G401 (cell line): ENCODE results near the gene FARP1. TPM values are rescaled to one million over a fixed set of nuclear protein-coding genes. Genes with fewer than 3 reads are reported as not detected.

Experiments used
- DNase-seq: peaks from one replicate; pipeline ENCODE4 v3.0.0-alpha.2; 2015; ENCODE audit warnings: low spot score
- in situ Hi-C: cut with HindIII; loops from 2 replicates; pipeline ENCODE4 v1.10.0; 2016; ENCODE audit warnings: low sequenced_read_pairs, mixed read lengths
- total RNA-seq: library from RNA; depleted of rRNA; stranded (reverse); fragments of >200 nt; shearing (Covaris generic); gene quantifications from 2 replicates; pipeline ENCODE4 v1.2.3, GENCODE V29; 2014

FARP1 gene
- total RNA-seq, 1 experiment from 2014 or later: 50.3 TPM

DNA sequence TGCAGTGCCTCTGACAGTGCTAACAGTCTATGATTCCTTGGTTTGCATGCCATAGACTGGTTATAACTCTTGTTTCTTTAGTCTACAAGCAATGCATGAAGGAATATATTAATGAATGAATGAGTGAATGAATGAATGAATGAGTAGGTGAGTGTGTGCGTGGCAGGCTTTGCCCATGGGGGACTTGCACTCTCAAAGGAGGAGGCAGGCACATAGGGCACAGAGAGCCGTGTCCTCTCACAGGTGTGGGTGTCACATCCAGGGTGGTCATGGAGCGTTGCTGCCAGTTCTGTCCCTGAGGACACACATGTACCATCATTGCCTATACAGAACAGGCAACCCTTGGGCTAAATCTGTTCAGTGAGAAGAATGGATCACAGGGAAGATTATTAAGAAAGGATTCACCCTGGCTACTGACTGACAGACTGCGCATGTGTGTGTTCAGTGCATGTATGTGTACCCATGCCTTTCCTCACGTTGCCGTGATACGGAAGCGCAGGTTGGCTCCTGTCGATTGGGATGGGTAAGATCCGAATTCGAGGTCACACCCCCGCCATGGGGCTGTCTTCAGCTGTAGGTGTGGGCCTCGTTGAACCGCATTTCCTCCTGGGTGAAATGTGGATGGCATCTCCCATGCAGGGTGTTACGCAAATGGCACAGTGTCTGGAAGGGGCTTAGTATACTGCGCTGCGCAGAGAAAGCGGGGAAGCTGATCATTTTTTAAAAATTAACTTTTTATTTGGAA is 272.6 kb downstream of the FARP1 start:
- in situ Hi-C loops: no loop called here
- DNase-seq: no peak

DNA sequence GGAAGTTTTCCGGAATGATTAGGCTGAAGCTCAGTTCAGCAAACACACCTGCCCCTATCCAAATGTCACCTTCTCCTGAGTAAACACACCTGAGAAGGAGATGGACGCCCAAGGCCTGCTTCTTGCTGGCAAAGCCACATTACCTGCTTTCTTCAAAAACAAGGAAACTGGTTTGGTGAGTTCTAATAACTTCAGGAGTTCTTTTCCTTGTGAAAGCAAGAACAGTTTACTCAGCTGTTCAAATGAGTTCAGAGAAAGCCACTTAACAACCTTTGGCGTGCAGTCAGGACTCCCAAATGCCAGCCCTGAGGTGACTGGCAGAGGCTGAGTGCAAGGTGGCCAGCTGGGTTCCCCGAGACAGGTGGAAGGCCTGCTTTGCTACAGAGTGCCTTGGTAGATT is 273.5 kb downstream of the FARP1 start:
- DNase-seq: no peak
- in situ Hi-C loops: no loop called here

DNA sequence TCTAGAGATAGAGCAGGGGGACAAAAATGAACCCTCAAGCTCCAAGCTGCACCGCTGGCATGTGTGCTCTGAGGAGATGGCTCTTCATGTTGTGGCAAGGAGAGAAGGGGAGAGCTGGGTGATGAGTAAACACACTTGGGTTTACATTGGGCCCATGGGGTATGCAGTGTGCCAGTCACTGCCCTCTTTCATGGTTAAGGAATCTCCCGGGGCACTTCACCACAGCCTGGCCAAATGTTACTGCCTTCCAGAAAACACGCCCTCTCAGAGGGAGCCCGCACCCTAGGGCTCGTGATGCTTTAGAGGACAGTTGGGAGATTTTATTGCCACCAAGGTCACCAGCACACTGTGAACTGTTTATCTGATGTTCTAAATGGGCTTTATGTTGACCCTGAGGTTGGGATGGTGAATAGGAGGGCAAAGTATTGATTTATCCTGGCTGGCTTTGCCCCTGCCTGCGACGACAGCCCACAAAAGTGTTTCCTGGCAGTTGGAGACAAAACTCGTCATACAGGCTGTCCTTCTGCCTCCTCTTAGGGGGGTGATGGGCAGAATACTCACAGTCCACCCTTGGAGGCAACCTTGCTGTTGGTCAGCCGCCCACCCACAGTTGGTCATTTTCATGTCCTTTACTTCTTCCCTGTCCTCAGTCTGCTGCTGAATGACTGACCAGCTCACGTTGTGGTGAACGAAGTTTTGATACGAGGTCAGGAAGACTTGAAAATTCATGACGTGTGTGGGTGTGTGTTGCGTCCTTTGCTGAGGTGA is 277.1 kb downstream of the FARP1 start:
- in situ Hi-C loops: no loop called here
- DNase-seq: no peak

DNA sequence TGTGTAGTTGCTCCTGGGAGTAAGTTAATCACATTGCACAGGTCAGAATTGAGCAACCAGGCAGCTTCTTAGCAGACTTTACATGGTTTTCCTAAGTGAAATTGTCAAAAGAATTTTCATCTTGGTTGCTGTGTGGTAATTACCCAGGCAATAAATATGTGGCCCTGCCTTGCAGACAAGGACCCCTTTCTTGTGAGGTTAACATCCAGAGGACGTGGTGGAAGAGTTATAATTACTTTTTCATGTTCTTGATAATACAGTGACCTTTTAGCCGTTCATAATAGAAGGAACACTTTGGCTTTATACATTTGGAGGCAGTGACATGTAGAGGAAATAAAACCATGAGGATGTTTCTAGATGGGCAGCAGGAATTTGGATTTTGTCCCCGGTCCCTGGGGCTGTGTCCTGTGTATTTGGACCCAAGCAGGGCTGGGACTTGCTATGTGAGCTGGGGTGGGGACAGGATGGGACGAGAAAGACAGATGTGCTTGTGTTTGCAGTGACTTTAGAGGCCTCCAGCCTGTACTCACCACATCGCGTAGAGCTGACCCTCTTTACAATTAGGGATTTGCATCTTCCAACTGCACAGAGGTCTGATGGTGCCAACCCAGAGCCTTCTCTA is 277.8 kb downstream of the FARP1 start:
- no peak for DNase-seq
- in situ Hi-C loops: no loop called here

DNA sequence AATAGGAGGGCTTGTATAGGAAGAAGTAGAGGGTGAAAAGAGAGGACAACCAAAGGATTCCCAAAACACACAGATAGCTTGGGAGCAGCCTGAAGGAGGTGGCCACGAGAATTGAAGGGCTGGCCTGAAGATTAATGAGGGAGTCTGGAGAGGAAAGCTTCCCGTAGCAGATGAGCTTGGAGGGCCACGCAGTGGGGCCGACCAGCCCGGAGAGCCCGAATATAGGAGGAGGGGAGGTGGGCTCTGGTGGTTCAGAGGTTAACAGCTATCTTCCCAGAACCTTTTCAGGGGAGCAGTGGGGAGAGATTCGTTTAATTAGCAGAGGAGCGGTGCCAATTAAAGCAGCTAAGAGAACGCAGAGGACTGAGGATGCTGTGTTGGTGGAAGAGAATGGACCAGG is 279.2 kb downstream of the FARP1 start:
- in situ Hi-C loops: no loop called here

DNA sequence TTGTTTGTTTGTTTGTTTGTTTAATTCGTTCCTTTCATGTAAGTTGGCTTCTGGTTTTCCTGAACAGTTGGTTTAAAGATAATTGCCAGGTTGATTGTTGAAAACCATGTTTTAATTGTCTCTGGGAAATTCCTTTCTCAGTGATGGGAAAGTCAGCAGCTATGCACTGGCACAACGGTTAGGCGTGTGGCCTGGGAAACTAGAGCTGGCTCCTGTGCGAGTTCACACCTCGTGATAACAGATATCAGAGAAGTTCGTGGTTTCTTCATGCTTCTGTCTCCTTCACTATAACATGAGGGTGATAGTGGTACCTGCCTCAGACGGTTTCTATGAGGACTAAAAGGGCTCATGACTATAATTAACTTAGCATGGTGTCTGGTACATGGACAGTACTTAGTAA is 280.5 kb downstream of the FARP1 start:
- DNase-seq: no peak
- in situ Hi-C loops: no loop called here

More for the DNA sequence above, 279.2 kb downstream of the FARP1 start:
- no peak for DNase-seq

DNA sequence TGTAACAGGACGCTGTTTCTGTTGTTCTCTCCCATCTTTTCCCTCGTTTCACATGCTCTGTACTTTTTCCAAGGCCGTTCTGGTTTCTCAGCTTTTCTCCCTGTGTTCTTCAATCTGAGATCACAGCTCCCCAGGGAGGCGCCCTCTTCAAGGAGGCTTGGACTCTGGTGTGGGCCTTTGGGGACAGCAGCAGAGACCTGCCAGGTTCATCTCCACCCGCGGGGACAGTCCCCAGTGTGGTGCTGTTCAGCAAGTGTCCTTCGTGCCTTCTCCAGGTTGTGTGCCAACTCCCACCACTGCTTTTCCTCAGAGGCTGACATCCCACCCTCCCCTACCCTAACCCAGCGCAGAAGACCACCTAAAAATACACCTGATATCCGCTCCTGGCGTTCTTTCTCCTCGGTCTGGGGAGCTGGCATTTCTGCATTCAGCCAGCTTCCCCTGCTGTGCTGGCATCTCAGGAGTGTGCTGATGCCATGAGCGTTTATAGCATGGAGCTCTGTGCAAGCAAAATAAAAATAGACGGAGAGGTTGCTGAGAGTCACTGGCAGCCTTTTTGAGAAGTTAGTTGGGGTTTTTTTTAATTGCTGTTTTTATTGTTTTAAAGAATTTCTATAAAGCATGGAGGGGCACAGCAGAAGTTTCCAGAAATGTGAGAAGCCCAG is 284.6 kb downstream of the FARP1 start:
- in situ Hi-C loops: loop anchor here (25.0 kb wide), 1 partner anchor 235 kb away; no protein-coding TSS in a partner anchor
- peak; percentile 81 for DNase-seq

DNA sequence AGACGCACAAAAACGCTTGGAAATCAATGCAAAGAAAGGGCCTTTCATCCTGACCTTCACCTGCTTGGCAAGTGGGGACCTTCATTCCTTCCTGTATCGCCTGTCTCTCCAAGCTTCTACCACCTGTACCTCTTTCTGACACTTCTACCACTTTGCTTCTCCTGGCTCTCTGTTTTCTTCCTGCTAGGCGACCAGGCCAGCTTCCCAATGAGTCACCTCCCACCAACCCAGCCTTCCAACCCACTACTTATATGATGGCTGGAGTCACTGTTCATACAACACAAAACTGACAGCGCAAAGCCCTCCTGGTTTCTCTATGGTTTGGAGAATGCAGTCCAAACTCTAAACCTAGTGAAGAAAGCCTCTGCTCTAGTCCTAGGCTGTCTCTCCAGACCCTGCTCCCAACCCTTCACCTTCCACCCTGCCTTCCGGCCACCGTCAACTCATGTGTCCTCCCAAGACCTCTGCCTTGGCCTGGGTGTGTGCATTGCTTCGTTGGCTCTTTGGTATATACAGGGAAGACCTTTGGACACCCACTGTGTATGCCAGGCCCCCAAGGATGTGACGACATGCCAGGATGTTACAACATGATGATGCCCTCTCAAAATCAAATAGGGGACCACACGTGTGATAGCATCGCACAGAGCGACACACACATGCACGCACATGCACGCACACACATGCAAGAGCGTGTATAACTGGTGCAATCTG is 285.5 kb downstream of the FARP1 start:
- no peak for DNase-seq
- in situ Hi-C loops: loop anchor here (25.0 kb wide), 1 partner anchor 234 kb away; no protein-coding TSS in a partner anchor

DNA sequence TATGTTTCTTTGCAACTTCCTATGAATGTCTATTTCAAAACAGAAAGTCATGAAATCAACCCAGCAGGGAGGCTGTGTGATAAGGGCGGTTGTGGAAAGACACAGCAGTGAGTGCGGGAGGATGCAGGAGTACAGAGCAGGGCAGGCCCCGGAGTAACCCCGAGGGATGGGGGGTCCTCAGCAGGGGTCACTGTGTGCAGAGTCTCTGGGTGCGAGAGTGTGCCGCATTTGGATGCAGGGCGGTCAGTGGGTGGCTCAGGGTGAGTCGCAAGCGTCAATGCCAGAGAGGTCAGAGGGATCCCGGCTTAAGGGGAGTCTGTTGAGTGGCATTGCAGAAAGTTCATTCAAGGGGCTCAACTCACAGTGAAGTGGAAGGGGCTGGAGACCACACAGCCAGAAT is 286.2 kb downstream of the FARP1 start:
- in situ Hi-C loops: loop anchor here (25.0 kb wide), 1 partner anchor 233 kb away; no protein-coding TSS in a partner anchor

DNA sequence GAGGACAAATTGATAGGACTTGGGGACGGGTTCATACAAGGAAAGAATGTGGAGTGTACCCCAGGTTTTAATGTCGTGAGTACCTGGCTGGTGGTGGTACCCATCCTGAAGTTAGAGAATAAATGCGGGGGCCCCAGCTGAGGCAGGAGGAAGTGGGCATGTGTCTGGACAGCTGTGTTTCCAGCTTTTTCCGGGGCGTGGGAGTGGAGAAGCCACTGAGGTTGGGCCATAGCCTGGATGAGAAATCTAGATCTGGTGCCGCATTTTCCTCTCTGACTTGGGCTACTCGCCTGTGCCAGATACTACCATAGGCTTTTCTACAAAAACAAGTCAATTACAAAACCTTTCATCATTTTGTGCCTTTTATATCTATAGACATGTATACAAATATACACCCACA is 286.6 kb downstream of the FARP1 start:
- in situ Hi-C loops: loop anchor here (25.0 kb wide), 1 partner anchor 233 kb away; no protein-coding TSS in a partner anchor
- DNase-seq: no peak

More for the DNA sequence above, 286.2 kb downstream of the FARP1 start:
- no peak for DNase-seq

DNA sequence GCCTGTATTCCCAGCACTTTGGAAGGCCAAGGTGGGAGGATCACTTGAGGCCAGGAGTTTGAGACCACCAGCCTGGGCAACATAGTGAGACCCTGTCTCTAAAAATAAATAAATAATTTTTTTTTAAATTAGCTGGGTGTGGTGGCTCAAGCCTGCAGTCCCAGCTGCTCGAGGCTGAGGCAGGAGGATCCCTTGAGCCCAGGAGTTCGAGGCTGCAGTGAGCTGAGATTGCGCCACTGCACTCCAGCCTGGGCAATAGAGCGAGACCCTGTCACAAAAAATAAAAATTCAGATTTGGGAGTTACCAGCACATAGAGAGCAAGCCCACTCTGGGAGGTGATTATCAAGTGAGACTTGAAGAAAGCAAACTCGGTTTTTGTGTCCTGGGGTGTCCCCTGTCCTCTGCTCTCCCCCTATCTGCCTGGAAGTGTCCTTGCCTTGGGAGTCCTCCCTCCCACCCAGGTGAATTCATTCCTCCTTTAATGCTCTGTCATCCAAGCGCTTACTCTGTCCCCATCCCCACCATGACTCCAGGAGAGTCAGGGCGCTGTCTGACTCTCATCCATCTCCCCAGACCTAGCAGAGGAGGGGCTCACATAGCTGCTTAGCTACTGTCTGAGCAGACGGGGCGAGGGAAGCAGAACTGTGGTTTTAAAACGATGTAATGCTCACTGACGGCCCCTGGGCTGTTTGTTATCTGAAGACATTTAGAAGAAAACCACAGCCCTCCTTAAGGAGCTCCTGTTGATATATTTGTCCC is 287.3 kb downstream of the FARP1 start:
- in situ Hi-C loops: loop anchor here (25.0 kb wide), 1 partner anchor 232 kb away; no protein-coding TSS in a partner anchor
- DNase-seq: no peak

DNA sequence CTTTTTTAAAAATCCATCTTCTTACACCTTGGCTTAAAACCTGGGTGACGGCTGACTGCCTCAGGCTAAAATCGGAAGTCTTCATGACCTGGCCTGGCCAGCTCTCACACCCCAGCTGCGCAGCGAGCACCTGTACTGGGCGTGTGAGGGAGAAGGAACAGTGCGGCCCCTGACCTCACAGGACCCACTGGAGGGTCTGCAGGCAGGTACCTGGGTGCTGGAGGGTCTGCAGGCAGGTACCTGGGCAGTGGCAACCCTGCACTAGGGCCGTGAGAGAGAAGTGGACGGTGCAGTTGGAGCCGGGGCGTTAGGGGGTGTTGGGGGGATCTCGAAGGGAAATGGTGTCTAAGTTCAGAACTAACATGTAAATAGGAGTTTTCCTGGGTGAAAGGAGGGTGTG is 289.7 kb downstream of the FARP1 start:
- in situ Hi-C loops: loop anchor here (25.0 kb wide), 1 partner anchor 230 kb away; no protein-coding TSS in a partner anchor
- DNase-seq: no peak

DNA sequence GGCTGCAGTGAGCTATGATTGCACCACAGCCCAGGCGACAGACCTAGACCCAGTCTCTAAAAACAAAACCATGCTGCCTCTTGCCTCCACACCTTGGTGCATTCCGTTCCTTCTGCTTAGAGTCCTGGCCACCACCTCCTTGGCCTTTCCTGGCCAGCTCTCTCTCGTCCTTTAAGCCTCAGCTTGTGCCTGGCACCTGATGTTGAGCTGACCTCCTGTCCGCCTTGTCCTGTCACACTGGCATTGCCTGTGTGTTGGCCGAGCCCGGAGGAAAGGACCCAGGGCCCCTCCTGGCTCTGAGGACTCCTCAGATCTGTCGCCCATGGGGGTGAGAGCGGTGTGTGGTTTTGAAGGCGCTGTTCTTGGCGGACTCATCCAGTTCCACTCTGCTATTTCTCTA is 290.8 kb downstream of the FARP1 start:
- in situ Hi-C loops: loop anchor here (25.0 kb wide), 1 partner anchor 229 kb away; no protein-coding TSS in a partner anchor

DNA sequence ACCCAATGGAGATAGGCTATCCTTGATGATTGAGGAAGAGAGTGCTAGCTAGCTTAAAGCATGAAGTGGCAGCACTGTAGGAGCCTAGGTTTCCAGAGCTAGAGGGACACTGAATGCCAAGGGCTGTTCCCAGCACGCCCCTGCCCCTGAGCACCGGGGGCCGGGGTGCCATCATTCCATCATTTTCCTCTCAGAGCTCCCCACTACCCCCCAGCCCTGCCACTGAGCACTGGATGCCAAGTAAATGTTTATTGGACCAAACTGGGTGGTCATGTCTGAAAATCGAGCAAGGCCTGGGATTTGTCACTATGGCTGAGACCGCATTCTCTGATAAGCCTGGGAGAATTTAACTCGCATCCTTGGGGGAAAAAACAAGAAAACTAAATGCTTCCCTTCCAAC is 291.2 kb downstream of the FARP1 start:
- DNase-seq: no peak
- in situ Hi-C loops: loop anchor here (25.0 kb wide), 1 partner anchor 228 kb away; no protein-coding TSS in a partner anchor

More for the DNA sequence above, 290.8 kb downstream of the FARP1 start:
- DNase-seq: no peak

DNA sequence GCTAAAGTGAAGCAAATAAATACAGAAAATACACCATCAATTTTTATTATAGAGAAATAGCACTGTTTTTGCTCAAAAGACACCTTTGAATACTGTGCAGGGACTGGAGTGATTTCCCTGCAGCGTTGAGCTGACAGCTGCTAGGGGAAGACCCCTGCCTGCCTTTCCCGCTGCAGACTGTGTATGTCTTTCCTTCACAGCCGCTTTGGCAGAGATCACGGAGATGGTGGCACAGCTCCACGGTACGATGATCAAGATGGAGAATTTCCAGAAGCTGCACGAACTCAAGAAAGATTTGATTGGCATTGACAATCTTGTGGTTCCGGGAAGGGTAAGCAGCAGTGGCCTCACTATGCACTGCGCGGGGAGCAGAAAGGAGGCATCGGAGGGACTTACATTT is 292.5 kb downstream of the FARP1 start:
- DNase-seq: peak; percentile 37
- in situ Hi-C loops: loop anchor here (25.0 kb wide), 1 partner anchor 227 kb away; no protein-coding TSS in a partner anchor

DNA sequence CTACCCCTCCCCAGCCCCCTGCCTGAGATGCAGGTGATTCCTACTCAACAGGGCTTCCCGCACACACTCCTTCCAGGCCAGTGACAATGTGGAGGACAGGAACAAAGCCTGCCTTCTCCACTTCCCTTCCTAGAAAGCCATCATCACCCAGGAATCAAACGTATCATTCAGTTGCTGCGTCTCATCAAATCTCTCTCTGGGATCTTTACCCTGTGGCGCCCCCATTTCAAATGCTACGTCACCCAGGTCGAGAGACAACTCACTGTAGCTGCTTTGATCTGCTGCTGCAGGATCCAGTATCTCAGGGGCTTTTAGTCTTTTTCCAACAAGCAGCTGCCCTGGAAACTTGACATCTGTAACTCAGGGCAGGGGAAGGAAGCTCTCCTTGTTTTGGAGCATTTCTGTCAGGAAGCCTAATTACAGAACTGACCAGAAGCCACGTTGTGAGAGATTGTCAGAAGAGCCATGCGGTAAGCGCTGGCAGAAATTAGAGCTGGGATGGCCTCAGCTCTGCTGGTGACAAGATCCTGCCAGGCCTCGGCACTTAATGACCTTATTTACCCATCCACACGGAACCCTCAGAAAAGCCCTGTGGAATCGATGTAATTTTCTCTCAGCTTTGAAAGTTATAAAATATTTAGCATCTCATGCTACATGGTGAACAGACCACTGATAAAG is 293.5 kb downstream of the FARP1 start:
- DNase-seq: peak; percentile 84
- in situ Hi-C loops: loop anchor here (25.0 kb wide), 1 partner anchor 226 kb away; no protein-coding TSS in a partner anchor
